22Rv1 (cell line): ENCODE data around the gene NTMT2.

Experiments used
- ZFX ChIP-seq: fragments of 450-650 bp; IDR thresholded peaks from 2 replicates; pipeline ENCODE4 v1.6.1; 2017; ENCODE audit warnings: antibody characterized with exemption, borderline replicate concordance
- TF ChIP-seq, protein P1 (sequence below): fragments of 450-650 bp; IDR thresholded peaks from 2 replicates; pipeline ENCODE4 v1.5.1; 2017; ENCODE audit warnings: mild to moderate bottlenecking

DNA sequence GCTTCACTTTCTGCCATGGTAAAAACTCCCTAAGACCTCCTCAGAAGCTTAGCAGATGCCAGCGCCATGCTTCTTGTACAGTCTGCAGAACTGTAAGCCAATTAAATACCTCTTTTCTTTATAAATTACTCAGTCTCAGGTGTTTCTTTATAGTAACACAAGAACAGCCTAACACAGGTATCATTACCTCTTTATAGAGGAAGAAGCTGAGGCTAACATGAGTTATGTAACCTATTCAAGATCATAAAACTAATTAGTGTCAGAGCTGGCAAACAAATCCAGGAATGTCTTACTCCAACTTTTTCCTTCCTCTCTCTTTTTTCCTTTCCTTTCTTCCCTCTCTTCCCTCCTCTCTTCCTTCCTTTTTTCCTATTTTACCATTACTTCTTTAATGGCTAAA lies 9.3 kb downstream of the NTMT2 start:
- TF ChIP-seq, protein P1, sequence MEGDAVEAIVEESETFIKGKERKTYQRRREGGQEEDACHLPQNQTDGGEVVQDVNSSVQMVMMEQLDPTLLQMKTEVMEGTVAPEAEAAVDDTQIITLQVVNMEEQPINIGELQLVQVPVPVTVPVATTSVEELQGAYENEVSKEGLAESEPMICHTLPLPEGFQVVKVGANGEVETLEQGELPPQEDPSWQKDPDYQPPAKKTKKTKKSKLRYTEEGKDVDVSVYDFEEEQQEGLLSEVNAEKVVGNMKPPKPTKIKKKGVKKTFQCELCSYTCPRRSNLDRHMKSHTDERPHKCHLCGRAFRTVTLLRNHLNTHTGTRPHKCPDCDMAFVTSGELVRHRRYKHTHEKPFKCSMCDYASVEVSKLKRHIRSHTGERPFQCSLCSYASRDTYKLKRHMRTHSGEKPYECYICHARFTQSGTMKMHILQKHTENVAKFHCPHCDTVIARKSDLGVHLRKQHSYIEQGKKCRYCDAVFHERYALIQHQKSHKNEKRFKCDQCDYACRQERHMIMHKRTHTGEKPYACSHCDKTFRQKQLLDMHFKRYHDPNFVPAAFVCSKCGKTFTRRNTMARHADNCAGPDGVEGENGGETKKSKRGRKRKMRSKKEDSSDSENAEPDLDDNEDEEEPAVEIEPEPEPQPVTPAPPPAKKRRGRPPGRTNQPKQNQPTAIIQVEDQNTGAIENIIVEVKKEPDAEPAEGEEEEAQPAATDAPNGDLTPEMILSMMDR = no peak
- TF ChIP-seq ZFX = no peak
